Smooth muscle cell of the umbilical artery (primary cell): Measurements from ENCODE around the gene TOMM7. TPM values are rescaled to one million over a fixed set of nuclear protein-coding genes. Genes with fewer than 3 reads are reported as not detected.

Experiments
- total RNA-seq: library from RNA; depleted of rRNA; stranded (reverse); fragments of >200 nt; gene quantifications from 2 replicates; pipeline ENCODE4 v1.2.3, GENCODE V29; 2014

Gene TOMM7
- 75.3 and 206 TPM in 2 replicates for total RNA-seq

GRCh38 chr7:22822486-22823141 lies at the start of gene TOMM7:
Gene TOMM7, minus strand, starts transcription at chr7:22822849. Its CDS starts 70 bp downstream, at chr7:22822779.

Other genes starting within 250 kb of the TOMM7 start
- 23.2 and 56.5 TPM in 2 replicates for gene IL6, start 95.6 kb downstream of the TOMM7 start, total RNA-seq
- gene HYCC1, start 191.3 kb upstream of the TOMM7 start, total RNA-seq, result 51.1 and 88.3 TPM in 2 replicates